ENCODE measurements around the gene NOL9. TPM values are rescaled to one million over a fixed set of nuclear protein-coding genes. Genes with fewer than 3 reads are reported as not detected.
"Not testable (repeated sequence)": the region's sequence is repeated elsewhere in the genome, so short reads cannot be mapped to it uniquely, and the experiment has no call there.

Gene NOL9
- total RNA-seq, 3 donors from 2014 or later (not counting 1 experiment from before 2014, with no cell fraction given) = 40.7 to 53.3 (median 52.0) TPM

GRCh38 chr1:6495540-6496364 lies 58.6 kb downstream of the NOL9 start:
- Mint-ChIP-seq H3K9me3 (no peaks in the 10 kb centered on the region), H3K4me1 (peaks cover 13 to 16% of the 10 kb centered on the region in 2 donors), H3K4me3 (no peak overlapping the region), H3K27me3 (ENCODE audit: low read depth in 2 of 2) (peaks cover 8 to 21% of the 10 kb centered on the region in 2 donors), H3K27ac (no peak overlapping the region), H3K36me3 (no peaks in the 10 kb centered on the region)
- Histone ChIP-seq H3K27ac (ENCODE audit: low read length) (no peak overlapping the region), H3K36me3 (ENCODE audit: control insufficient read depth, insufficient read depth, low read length) (no peaks in the 10 kb centered on the region), H3K4me1 (ENCODE audit: control insufficient read depth, insufficient read depth, low read length) (peaks cover 27% of the 10 kb centered on the region), H3K27me3 (ENCODE audit: control insufficient read depth, insufficient read depth, low read length) (peaks cover 9% of the 10 kb centered on the region), H3K4me3 (ENCODE audit: low read length) (no peak overlapping the region), H3K9me3 (ENCODE audit: control insufficient read depth, insufficient read depth, low read length) (no peaks in the 10 kb centered on the region)
- WGBS (ENCODE audit: insufficient coverage) = 76% methylated on average over 14 of the region's 14 CpGs
- DNase-seq (peak in 1 of 2 donors; percentile 15), ATAC-seq (no peak)
- intact Hi-C loops (cut with micrococcal nuclease) = no loop called here
- TF ChIP-seq CTCF (IDR thresholded peaks at IDR 0.05) = no peak

- Histone ChIP-seq H3K4me3 (ENCODE audit: low read length) (no peak overlapping the region), H3K27me3 (ENCODE audit: control insufficient read depth, insufficient read depth, low read length) (peaks cover 15% of the 10 kb centered on the region), H3K4me1 (ENCODE audit: control insufficient read depth, insufficient read depth, low read length) (peaks cover 34% of the 10 kb centered on the region), H3K36me3 (ENCODE audit: control insufficient read depth, insufficient read depth, low read length) (no peaks in the 10 kb centered on the region), H3K27ac (ENCODE audit: low read length) (no peak overlapping the region), H3K9me3 (ENCODE audit: control insufficient read depth, insufficient read depth, low read length) (no peaks in the 10 kb centered on the region)
- Mint-ChIP-seq H3K27ac (no peak overlapping the region), H3K27me3 (ENCODE audit: low read depth in 2 of 2) (peaks cover 8 to 23% of the 10 kb centered on the region in 2 donors), H3K36me3 (no peaks in the 10 kb centered on the region), H3K4me1 (peaks cover 13 to 19% of the 10 kb centered on the region in 2 donors), H3K9me3 (no peaks in the 10 kb centered on the region), H3K4me3 (no peak overlapping the region)
- ATAC-seq (no peak), DNase-seq (peak in 1 of 2 donors; percentile 44)
- no peak for TF ChIP-seq CTCF (IDR thresholded peaks at IDR 0.05)
- WGBS (ENCODE audit: insufficient coverage) = 41% methylated on average over 8 of the region's 13 CpGs
- intact Hi-C loops (cut with micrococcal nuclease) = no loop called here
Measured at GRCh38 chr1:6495041-6495441, 59.3 kb downstream of the NOL9 start.

- DNase-seq (no peak), ATAC-seq (no peak)
- no peaks in the 10 kb centered on the region for H3K9me3 ChIP-seq (ENCODE audit: control insufficient read depth, insufficient read depth, low read length)
- no peaks in the 10 kb centered on the region for H3K36me3 ChIP-seq (ENCODE audit: control insufficient read depth, insufficient read depth, low read length)
- no peak overlapping the region for H3K4me3 Mint-ChIP-seq
- no peak overlapping the region for H3K27ac Mint-ChIP-seq
- H3K27me3 ChIP-seq (ENCODE audit: control insufficient read depth, insufficient read depth, low read length) = peaks cover 15% of the 10 kb centered on the region
- H3K27ac ChIP-seq (ENCODE audit: low read length) = no peak overlapping the region
- H3K4me1 ChIP-seq (ENCODE audit: control insufficient read depth, insufficient read depth, low read length) = peaks cover 38% of the 10 kb centered on the region
- WGBS (ENCODE audit: insufficient coverage) = 93% methylated on average over 4 of the region's 4 CpGs
- H3K4me3 ChIP-seq (ENCODE audit: low read length) = no peak overlapping the region
- no peaks in the 10 kb centered on the region for H3K9me3 Mint-ChIP-seq
- no peak for TF ChIP-seq CTCF (IDR thresholded peaks at IDR 0.05)
- peaks cover 13 to 22% of the 10 kb centered on the region in 2 donors for H3K4me1 Mint-ChIP-seq
- no peaks in the 10 kb centered on the region for H3K36me3 Mint-ChIP-seq
- intact Hi-C loops (cut with micrococcal nuclease) = no loop called here
- H3K27me3 Mint-ChIP-seq (ENCODE audit: low read depth in 2 of 2) = peaks cover 8 to 24% of the 10 kb centered on the region in 2 donors
Measured at GRCh38 chr1:6494627-6495026, 59.7 kb downstream of the NOL9 start.

GRCh38 chr1:6493834-6494223 lies 60.5 kb downstream of the NOL9 start:
- DNase-seq; H3K27ac ChIP-seq (ENCODE audit: low read length); intact Hi-C loops (cut with micrococcal nuclease); H3K9me3 Mint-ChIP-seq; H3K27ac Mint-ChIP-seq; ATAC-seq; H3K36me3 Mint-ChIP-seq; H3K4me3 ChIP-seq (ENCODE audit: low read length); H3K9me3 ChIP-seq (ENCODE audit: control insufficient read depth, insufficient read depth, low read length); H3K4me3 Mint-ChIP-seq; H3K36me3 ChIP-seq (ENCODE audit: control insufficient read depth, insufficient read depth, low read length): not testable (repeated sequence)
- 92% methylated on average over 3 of the region's 4 CpGs for WGBS (ENCODE audit: insufficient coverage)
- Histone ChIP-seq H3K27me3 (ENCODE audit: control insufficient read depth, insufficient read depth, low read length) (peaks cover 15% of the 10 kb centered on the region), H3K4me1 (ENCODE audit: control insufficient read depth, insufficient read depth, low read length) (peaks cover 39% of the 10 kb centered on the region)
- Mint-ChIP-seq H3K27me3 (ENCODE audit: low read depth in 2 of 2) (peaks cover 8 to 18% of the 10 kb centered on the region in 2 donors), H3K4me1 (peaks cover 13 to 22% of the 10 kb centered on the region in 2 donors)

Measured in natural killer cell (primary cell).